ENCODE measurements around the gene TRPC4. TPM values are rescaled to one million over a fixed set of nuclear protein-coding genes. Genes with fewer than 3 reads are reported as not detected.

TRPC4 gene
- total RNA-seq, 2 experiments from 2014 or later, result not detected

GRCh38 chr13:37707739-37708500 is 161.7 kb downstream of the TRPC4 start:
- ChIA-PET CTCF (interaction anchor here (1.0 kb wide), 1 partner anchor 47 kb away, joined by 4 read pairs; no protein-coding TSS in a partner anchor), POLR2A (no interaction called here)
- DNase-seq (no peak), ATAC-seq (no peak)
- Mint-ChIP-seq H3K4me1 (no peaks in the 10 kb centered on the region), H3K27me3 (no peaks in the 10 kb centered on the region), H3K36me3 (ENCODE audit: low read depth) (no peaks in the 10 kb centered on the region), H3K4me3 (no peak overlapping the region), H3K9me3 (ENCODE audit: low read depth) (no peaks in the 10 kb centered on the region), H3K27ac (no peak overlapping the region)
- intact Hi-C loops (cut with DNase I, micrococcal nuclease), result no loop called here

- no peaks in the 10 kb centered on the region for H3K36me3 Mint-ChIP-seq (ENCODE audit: low read depth)
- ChIA-PET POLR2A (no interaction called here), CTCF (no interaction called here)
- H3K27me3 Mint-ChIP-seq, result no peaks in the 10 kb centered on the region
- ATAC-seq (no peak), DNase-seq (no peak)
- intact Hi-C loops (cut with DNase I, micrococcal nuclease), result no loop called here
- no peaks in the 10 kb centered on the region for H3K9me3 Mint-ChIP-seq (ENCODE audit: low read depth)
- no peak overlapping the region for H3K4me3 Mint-ChIP-seq
- no peak overlapping the region for H3K27ac Mint-ChIP-seq
- H3K4me1 Mint-ChIP-seq, result no peaks in the 10 kb centered on the region
These were observed 163.5 kb downstream of the TRPC4 start for GRCh38 chr13:37706041-37706440.

- intact Hi-C loops (cut with DNase I, micrococcal nuclease), result no loop called here
- CTCF ChIA-PET, result no interaction called here
These were observed 167.6 kb downstream of the TRPC4 start for GRCh38 chr13:37701972-37702371.

GRCh38 chr13:37701306-37701705 is 168.3 kb downstream of the TRPC4 start:
- POLR2A ChIA-PET, result no interaction called here
- Mint-ChIP-seq H3K27me3 (no peaks in the 10 kb centered on the region), H3K4me1 (no peaks in the 10 kb centered on the region), H3K36me3 (ENCODE audit: low read depth) (no peaks in the 10 kb centered on the region), H3K9me3 (ENCODE audit: low read depth) (no peaks in the 10 kb centered on the region), H3K4me3 (no peak overlapping the region), H3K27ac (no peak overlapping the region)
- CTCF ChIA-PET, result no interaction called here
- ATAC-seq (no peak), DNase-seq (no peak)
- intact Hi-C loops (cut with DNase I, micrococcal nuclease), result no loop called here

More at GRCh38 chr13:37701972-37702371, 167.6 kb downstream of the TRPC4 start:
- H3K9me3 Mint-ChIP-seq (ENCODE audit: low read depth), result no peaks in the 10 kb centered on the region
- POLR2A ChIA-PET, result no interaction called here
- H3K4me1 Mint-ChIP-seq, result no peaks in the 10 kb centered on the region
- H3K27ac Mint-ChIP-seq, result no peak overlapping the region
- ATAC-seq (no peak), DNase-seq (no peak)
- H3K27me3 Mint-ChIP-seq, result no peaks in the 10 kb centered on the region
- H3K4me3 Mint-ChIP-seq, result no peak overlapping the region
- H3K36me3 Mint-ChIP-seq (ENCODE audit: low read depth), result no peaks in the 10 kb centered on the region

GRCh38 chr13:37700887-37701286 is 168.7 kb downstream of the TRPC4 start:
- H3K27me3 Mint-ChIP-seq, result no peaks in the 10 kb centered on the region
- no peaks in the 10 kb centered on the region for H3K9me3 Mint-ChIP-seq (ENCODE audit: low read depth)
- no peak overlapping the region for H3K4me3 Mint-ChIP-seq
- DNase-seq (no peak), ATAC-seq (no peak)
- CTCF ChIA-PET, result no interaction called here
- no peak overlapping the region for H3K27ac Mint-ChIP-seq
- no peaks in the 10 kb centered on the region for H3K4me1 Mint-ChIP-seq
- intact Hi-C loops (cut with DNase I, micrococcal nuclease), result no loop called here
- no peaks in the 10 kb centered on the region for H3K36me3 Mint-ChIP-seq (ENCODE audit: low read depth)
- POLR2A ChIA-PET, result no interaction called here

GRCh38 chr13:37695200-37695599 is 174.4 kb downstream of the TRPC4 start:
- intact Hi-C loops (cut with DNase I, micrococcal nuclease), result no loop called here
- CTCF ChIA-PET, result no interaction called here
- POLR2A ChIA-PET, result no interaction called here
- H3K27ac Mint-ChIP-seq, result no peak overlapping the region
- H3K9me3 Mint-ChIP-seq (ENCODE audit: low read depth), result no peaks in the 10 kb centered on the region
- no peaks in the 10 kb centered on the region for H3K36me3 Mint-ChIP-seq (ENCODE audit: low read depth)
- DNase-seq (no peak), ATAC-seq (no peak)
- H3K4me3 Mint-ChIP-seq, result no peak overlapping the region
- H3K4me1 Mint-ChIP-seq, result no peaks in the 10 kb centered on the region
- no peaks in the 10 kb centered on the region for H3K27me3 Mint-ChIP-seq

GRCh38 chr13:37690361-37690760 is 179.2 kb downstream of the TRPC4 start:
- no peaks in the 10 kb centered on the region for H3K27me3 Mint-ChIP-seq
- ChIA-PET CTCF (no interaction called here), POLR2A (no interaction called here)
- no peak for DNase-seq
- intact Hi-C loops (cut with DNase I, micrococcal nuclease), result no loop called here
- H3K4me3 Mint-ChIP-seq, result no peak overlapping the region
- peaks cover 1% of the 10 kb centered on the region for H3K9me3 Mint-ChIP-seq (ENCODE audit: low read depth)
- H3K36me3 Mint-ChIP-seq (ENCODE audit: low read depth), result no peaks in the 10 kb centered on the region
- H3K4me1 Mint-ChIP-seq, result no peaks in the 10 kb centered on the region
- ATAC-seq, result no peak
- H3K27ac Mint-ChIP-seq, result no peak overlapping the region

- Mint-ChIP-seq H3K4me3 (no peak overlapping the region), H3K27ac (no peak overlapping the region), H3K27me3 (no peaks in the 10 kb centered on the region), H3K4me1 (no peaks in the 10 kb centered on the region), H3K36me3 (ENCODE audit: low read depth) (no peaks in the 10 kb centered on the region), H3K9me3 (ENCODE audit: low read depth) (peaks cover 1% of the 10 kb centered on the region)
- ChIA-PET CTCF (interaction anchor here (0.8 kb wide), 1 partner anchor 115 kb away, joined by 3 read pairs; no protein-coding TSS in a partner anchor), POLR2A (no interaction called here)
- no peak for ATAC-seq
- intact Hi-C loops (cut with DNase I, micrococcal nuclease), result no loop called here
- no peak for DNase-seq
These were observed 183.1 kb downstream of the TRPC4 start for GRCh38 chr13:37686501-37686900.

GRCh38 chr13:37685206-37685605 is 184.4 kb downstream of the TRPC4 start:
- H3K36me3 Mint-ChIP-seq (ENCODE audit: low read depth), result no peaks in the 10 kb centered on the region
- H3K27me3 Mint-ChIP-seq, result no peaks in the 10 kb centered on the region
- H3K4me1 Mint-ChIP-seq, result no peaks in the 10 kb centered on the region
- H3K4me3 Mint-ChIP-seq, result no peak overlapping the region
- H3K9me3 Mint-ChIP-seq (ENCODE audit: low read depth), result peaks cover 1% of the 10 kb centered on the region
- H3K27ac Mint-ChIP-seq, result no peak overlapping the region
- CTCF ChIA-PET, result no interaction called here
- intact Hi-C loops (cut with DNase I, micrococcal nuclease), result no loop called here
- POLR2A ChIA-PET, result no interaction called here
- DNase-seq (no peak), ATAC-seq (no peak)

GRCh38 chr13:37682496-37682895 is 187.1 kb downstream of the TRPC4 start:
- H3K4me3 Mint-ChIP-seq, result no peak overlapping the region
- peaks cover 1% of the 10 kb centered on the region for H3K9me3 Mint-ChIP-seq (ENCODE audit: low read depth)
- CTCF ChIA-PET, result no interaction called here
- intact Hi-C loops (cut with DNase I, micrococcal nuclease), result no loop called here
- H3K4me1 Mint-ChIP-seq, result no peaks in the 10 kb centered on the region
- DNase-seq (no peak), ATAC-seq (no peak)
- POLR2A ChIA-PET, result no interaction called here
- H3K36me3 Mint-ChIP-seq (ENCODE audit: low read depth), result no peaks in the 10 kb centered on the region
- H3K27ac Mint-ChIP-seq, result no peak overlapping the region
- no peaks in the 10 kb centered on the region for H3K27me3 Mint-ChIP-seq

- no peaks in the 10 kb centered on the region for H3K36me3 Mint-ChIP-seq (ENCODE audit: low read depth)
- no peak overlapping the region for H3K27ac Mint-ChIP-seq
- ChIA-PET CTCF (no interaction called here), POLR2A (no interaction called here)
- H3K9me3 Mint-ChIP-seq (ENCODE audit: low read depth), result no peaks in the 10 kb centered on the region
- intact Hi-C loops (cut with DNase I, micrococcal nuclease), result no loop called here
- no peaks in the 10 kb centered on the region for H3K4me1 Mint-ChIP-seq
- ATAC-seq (no peak), DNase-seq (no peak)
- no peaks in the 10 kb centered on the region for H3K27me3 Mint-ChIP-seq
- no peak overlapping the region for H3K4me3 Mint-ChIP-seq
These were observed 188.1 kb downstream of the TRPC4 start for GRCh38 chr13:37681281-37682032.

- DNase-seq (no peak), ATAC-seq (no peak)
- no peak overlapping the region for H3K4me3 Mint-ChIP-seq
- no peaks in the 10 kb centered on the region for H3K9me3 Mint-ChIP-seq (ENCODE audit: low read depth)
- no peaks in the 10 kb centered on the region for H3K4me1 Mint-ChIP-seq
- intact Hi-C loops (cut with DNase I, micrococcal nuclease), result no loop called here
- no peaks in the 10 kb centered on the region for H3K27me3 Mint-ChIP-seq
- no peak overlapping the region for H3K27ac Mint-ChIP-seq
- no peaks in the 10 kb centered on the region for H3K36me3 Mint-ChIP-seq (ENCODE audit: low read depth)
- CTCF ChIA-PET, result no interaction called here
- POLR2A ChIA-PET, result no interaction called here
These were observed 189.4 kb downstream of the TRPC4 start for GRCh38 chr13:37680137-37680536.
